VCaP (cell line): ENCODE measurements around the gene WDR1.

ENCODE experiments used
- H3K27ac ChIP-seq: fragments of 450-650 bp; 2 replicates; pipeline ENCODE4 v1.5.1; 2017
- CTCF ChIP-seq: fragments of 450-650 bp; conservative IDR thresholded peaks from 2 replicates; pipeline ENCODE4 v1.5.1; 2017; ENCODE audit warnings: mild to moderate bottlenecking, moderate library complexity

The WDR1 gene

GRCh38 chr4:10117359-10118047 is 904 bp upstream of the WDR1 start:
- peak overlapping the region; percentile 83 for H3K27ac ChIP-seq

GRCh38 chr4:10115797-10116568 is 616 bp downstream of the WDR1 start:
- peak overlapping the region; percentile 83 for H3K27ac ChIP-seq
- TF ChIP-seq CTCF = no peak

More at GRCh38 chr4:10117359-10118047, 904 bp upstream of the WDR1 start:
- no peak for TF ChIP-seq CTCF

- peak overlapping the region; percentile 83 for H3K27ac ChIP-seq
- TF ChIP-seq CTCF = no peak
Observed at GRCh38 chr4:10115271-10115796, 1.3 kb downstream of the WDR1 start.

GRCh38 chr4:10114607-10115006 is 2.0 kb downstream of the WDR1 start:
- H3K27ac ChIP-seq = no peak overlapping the region
- TF ChIP-seq CTCF = no peak

- no peak overlapping the region for H3K27ac ChIP-seq
- no peak for TF ChIP-seq CTCF
Observed at GRCh38 chr4:10114147-10114546, 2.5 kb downstream of the WDR1 start.

GRCh38 chr4:10113362-10114047 is 3.1 kb downstream of the WDR1 start:
- TF ChIP-seq CTCF = no peak
- H3K27ac ChIP-seq = no peak overlapping the region
